Measurements from ENCODE around the gene VAT1L. TPM values are rescaled to one million over a fixed set of nuclear protein-coding genes. Genes with fewer than 3 reads are reported as not detected.

The VAT1L gene
- total and polyA plus RNA-seq, 2 donors (not counting 3 experiments of a cell fraction or from before 2014, with no cell fraction given) = 0.46 to 1.5 TPM

GRCh38 chr16:77858060-77858459 lies 69.7 kb downstream of the VAT1L start:
- Histone ChIP-seq H3K27me3 (ENCODE audit: control insufficient read depth in 2 of 2, insufficient read depth in 2 of 2, low read length in 2 of 2) (peaks cover 6 to 8% of the 10 kb centered on the region in 2 experiments), H3K27ac (ENCODE audit: insufficient read depth, low read depth, low read length) (no peak overlapping the region), H3K79me2 (ENCODE audit: control insufficient read depth, insufficient read depth, low read length) (no peaks in the 10 kb centered on the region), H3K9me3 (replicated peaks; ENCODE audit: control insufficient read depth, insufficient read depth, low read length) (no peaks in the 10 kb centered on the region), H3K9me1 (replicated peaks; ENCODE audit: control insufficient read depth, extremely low read depth, insufficient read depth, low read length) (no peaks in the 10 kb centered on the region), H3K4me3 (replicated peaks in 1 of 3; ENCODE audit: insufficient read depth in 1 of 3, low read depth in 1 of 3, low read length in 3 of 3) (no peak overlapping the region), H2AFZ (ENCODE audit: low read depth, low read length) (no peak overlapping the region), H4K20me1 (replicated peaks; ENCODE audit: control insufficient read depth, extremely low read depth, insufficient read depth, low read length) (no peaks in the 10 kb centered on the region), H3K36me3 (ENCODE audit: control insufficient read depth in 2 of 2, extremely low read depth in 1 of 2, insufficient read depth in 2 of 2, low read length in 2 of 2) (no peaks in the 10 kb centered on the region), H3K4me2 (ENCODE audit: insufficient read depth, low read length) (no peak overlapping the region), H3K9ac (replicated peaks; ENCODE audit: extremely low read depth, insufficient read depth, low read length) (no peak overlapping the region), H3K4me1 (ENCODE audit: control insufficient read depth, extremely low read depth, insufficient read depth, low read length) (no peaks in the 10 kb centered on the region)
- no peak for FAIRE-seq
- no peak for DNase-seq (ENCODE audit: low read depth, low spot score)
- CTCF ChIA-PET = no interaction called here
- dilution Hi-C loops (cut with MboI; ENCODE audit: extremely low pct_ligation_motif_present, low sequenced_read_pairs) = no loop called here
- POLR2A ChIA-PET = no interaction called here
- intact Hi-C loops (cut with micrococcal nuclease) = no loop called here
- no TSS peak for BruUV-seq (replicated peaks)
- TF ChIP-seq MYC (IDR thresholded peaks at IDR 0.05; ENCODE audit: low read depth, low read length) = no peak
- TF ChIP-seq POLR2A (IDR thresholded peaks at IDR 0.05; ENCODE audit: low read depth, low read length) = no peak
- TF ChIP-seq CTCF (IDR thresholded peaks at IDR 0.05; ENCODE audit: extremely low read depth in 1 of 2, insufficient read depth in 1 of 2, low read depth in 1 of 2, low read length in 2 of 2) = no peak
- TF ChIP-seq MAX (IDR thresholded peaks at IDR 0.05; ENCODE audit: insufficient read depth, insufficient read length) = no peak
- no peak for TF ChIP-seq JUN (IDR thresholded peaks at IDR 0.05; ENCODE audit: borderline replicate concordance, insufficient read depth, insufficient read length, low read depth)
- TF ChIP-seq FOS (IDR thresholded peaks at IDR 0.05; ENCODE audit: borderline replicate concordance, insufficient read depth, low read length) = no peak
- TF ChIP-seq EZH2 (IDR thresholded peaks at IDR 0.05; ENCODE audit: borderline replicate concordance, low read depth, low read length, severe bottlenecking) = no peak
- no peak for TF ChIP-seq POLR2AphosphoS5 (IDR thresholded peaks at IDR 0.05; ENCODE audit: insufficient read depth, low read depth, low read length)
- TF ChIP-seq GATA2 (IDR thresholded peaks at IDR 0.05; ENCODE audit: insufficient read depth, insufficient read length, low read depth, low read length) = no peak
